ENCODE data around the gene ARHGAP10. TPM values are rescaled to one million over a fixed set of nuclear protein-coding genes. Genes with fewer than 3 reads are reported as not detected.

Gene ARHGAP10
- total RNA-seq, 6 experiments from 2014 or later: 5.5 to 13.3 (median 10.4) TPM

- intact Hi-C loops (cut with DNase I): no loop called here
- Histone ChIP-seq H3K27me3 (no peaks in the 10 kb centered on the region), H3K27ac (no peak overlapping the region), H3K9me3 (no peaks in the 10 kb centered on the region), H3K36me3 (no peaks in the 10 kb centered on the region), H3K4me3 (no peak overlapping the region), H3K4me1 (no peaks in the 10 kb centered on the region)
- no peak for DNase-seq
- ATAC-seq: peak in 1 of 4 donors; percentile 21
- TF ChIP-seq CTCF (IDR thresholded peaks at IDR 0.05) (no peak), POLR2A (IDR thresholded peaks at IDR 0.05) (no peak)
- WGBS (ENCODE audit: insufficient coverage, low coverage, low lambda C conversion rate, missing lambda C conversion rate): 60% methylated on average over 4 of the region's 5 CpGs
These were observed 40.6 kb downstream of the ARHGAP10 start for GRCh38 chr4:147772459-147772969.

GRCh38 chr4:147773261-147774184 is 41.6 kb downstream of the ARHGAP10 start:
- DNase-seq (no peak), ATAC-seq (no peak)
- WGBS (ENCODE audit: insufficient coverage, low coverage, low lambda C conversion rate, missing lambda C conversion rate): 44% methylated on average over 3 of the region's 3 CpGs
- no peaks in the 10 kb centered on the region for H3K4me1 ChIP-seq
- H3K4me3 ChIP-seq: no peak overlapping the region
- no peak overlapping the region for H3K27ac ChIP-seq
- no peaks in the 10 kb centered on the region for H3K9me3 ChIP-seq
- no peaks in the 10 kb centered on the region for H3K27me3 ChIP-seq
- no peaks in the 10 kb centered on the region for H3K36me3 ChIP-seq
- TF ChIP-seq CTCF (IDR thresholded peaks at IDR 0.05) (no peak), POLR2A (IDR thresholded peaks at IDR 0.05) (no peak)
- intact Hi-C loops (cut with DNase I): no loop called here

- WGBS (ENCODE audit: insufficient coverage, low coverage, low lambda C conversion rate, missing lambda C conversion rate): 92% methylated on average over 4 of the region's 10 CpGs
- DNase-seq (no peak), ATAC-seq (no peak)
- Histone ChIP-seq H3K4me3 (no peak overlapping the region), H3K4me1 (no peaks in the 10 kb centered on the region), H3K27ac (no peak overlapping the region), H3K36me3 (no peaks in the 10 kb centered on the region), H3K27me3 (no peaks in the 10 kb centered on the region), H3K9me3 (no peaks in the 10 kb centered on the region)
- TF ChIP-seq CTCF (IDR thresholded peaks at IDR 0.05) (no peak), POLR2A (IDR thresholded peaks at IDR 0.05) (no peak)
- intact Hi-C loops (cut with DNase I): no loop called here
These were observed 44.8 kb downstream of the ARHGAP10 start for GRCh38 chr4:147776716-147777115.

- H3K4me3 ChIP-seq: no peak overlapping the region
- WGBS (ENCODE audit: insufficient coverage, low coverage, low lambda C conversion rate, missing lambda C conversion rate): 60% methylated on average over 5 of the region's 5 CpGs
- TF ChIP-seq CTCF (IDR thresholded peaks at IDR 0.05) (no peak), POLR2A (IDR thresholded peaks at IDR 0.05) (no peak)
- H3K9me3 ChIP-seq: no peaks in the 10 kb centered on the region
- no peaks in the 10 kb centered on the region for H3K36me3 ChIP-seq
- no peak for ATAC-seq
- intact Hi-C loops (cut with DNase I): no loop called here
- H3K27ac ChIP-seq: no peak overlapping the region
- H3K27me3 ChIP-seq: no peaks in the 10 kb centered on the region
- no peaks in the 10 kb centered on the region for H3K4me1 ChIP-seq
- no peak for DNase-seq
These were observed 45.7 kb downstream of the ARHGAP10 start for GRCh38 chr4:147777456-147778091.

Data from right lobe of liver (tissue), 6 donors.